HFFc6 (cell line): ENCODE measurements around the gene TBC1D5. TPM values are rescaled to one million over a fixed set of nuclear protein-coding genes. Genes with fewer than 3 reads are reported as not detected.

Experiments
- DNase-seq: peaks from one replicate; pipeline ENCODE4 v3.0.0-alpha.2; 2018
- H3K27ac Mint-ChIP-seq: 2 replicates; pipeline ENCODE4 v1.8.0; 2020; ENCODE audit warnings: mild to moderate bottlenecking, mixed read lengths
- H3K27me3 Mint-ChIP-seq: 2 replicates; pipeline ENCODE4 v1.8.0; 2021; ENCODE audit warnings: mild to moderate bottlenecking, moderate library complexity, mixed read lengths; ENCODE audit not compliant: insufficient read depth
- H3K36me3 Mint-ChIP-seq: 2 replicates; pipeline ENCODE4 v1.8.0; 2021; ENCODE audit warnings: low read depth, mixed read lengths
- H3K4me1 Mint-ChIP-seq: 2 replicates; pipeline ENCODE4 v1.8.0; 2020; ENCODE audit warnings: low read depth, mixed read lengths
- H3K4me3 Mint-ChIP-seq: 2 replicates; pipeline ENCODE4 v1.8.0; 2020; ENCODE audit warnings: mild to moderate bottlenecking, moderate library complexity, mixed read lengths
- H3K9me3 Mint-ChIP-seq: 2 replicates; pipeline ENCODE4 v1.8.0; 2020; ENCODE audit warnings: mild to moderate bottlenecking, mixed read lengths
- total RNA-seq, 6 experiments: library from RNA; stranded (reverse); fragmentation: NEBNext Ultra II Directional; extraction: Animal tissue kit (Norgen Biotek cat#: 25700); gene quantifications; 2 replicates in 1 of 6; 3 replicates in 5 of 6; pipeline ENCODE4 v1.2.3, GENCODE V29; 2021
- TF ChIP-seq, protein P1 (sequence below): fragments of 200-600 bp; sonication (generic); IDR thresholded peaks from 2 replicates; pipeline ENCODE4 v1.5.0; 2021; ENCODE audit warnings: antibody characterized with exemption, mild to moderate bottlenecking

Gene TBC1D5
- total RNA-seq, 6 experiments from 2014 or later = 37.2 to 46.0 (median 40.1) TPM

DNA sequence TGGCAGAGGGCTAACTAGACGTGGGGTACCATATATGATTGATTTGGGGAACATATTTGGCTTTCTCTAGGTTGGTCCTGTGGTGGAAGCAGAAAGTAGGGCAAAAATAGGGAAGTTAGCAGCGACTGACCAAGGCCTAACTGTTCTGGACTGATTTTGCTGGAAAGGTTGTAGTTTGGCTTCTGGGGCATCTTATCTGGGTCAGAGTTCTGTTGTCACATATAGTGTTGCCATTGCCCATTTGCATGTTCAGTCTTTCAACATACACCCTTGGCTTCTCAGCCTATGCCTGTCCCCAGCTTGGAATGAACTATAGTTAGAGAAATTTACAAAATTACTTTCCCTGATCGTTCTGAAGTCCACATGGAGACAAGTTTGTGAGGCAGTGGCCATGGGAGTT is 426.5 kb downstream of the TBC1D5 start:
- DNase-seq = no peak
- Mint-ChIP-seq H3K27me3 (no peaks in the 10 kb centered on the region; the same call in 1 of the 2 replicates), H3K4me1 (no peaks in the 10 kb centered on the region), H3K9me3 (no peaks in the 10 kb centered on the region), H3K4me3 (no peak overlapping the region), H3K27ac (no peak overlapping the region), H3K36me3 (no peaks in the 10 kb centered on the region)
- TF ChIP-seq, protein P1, sequence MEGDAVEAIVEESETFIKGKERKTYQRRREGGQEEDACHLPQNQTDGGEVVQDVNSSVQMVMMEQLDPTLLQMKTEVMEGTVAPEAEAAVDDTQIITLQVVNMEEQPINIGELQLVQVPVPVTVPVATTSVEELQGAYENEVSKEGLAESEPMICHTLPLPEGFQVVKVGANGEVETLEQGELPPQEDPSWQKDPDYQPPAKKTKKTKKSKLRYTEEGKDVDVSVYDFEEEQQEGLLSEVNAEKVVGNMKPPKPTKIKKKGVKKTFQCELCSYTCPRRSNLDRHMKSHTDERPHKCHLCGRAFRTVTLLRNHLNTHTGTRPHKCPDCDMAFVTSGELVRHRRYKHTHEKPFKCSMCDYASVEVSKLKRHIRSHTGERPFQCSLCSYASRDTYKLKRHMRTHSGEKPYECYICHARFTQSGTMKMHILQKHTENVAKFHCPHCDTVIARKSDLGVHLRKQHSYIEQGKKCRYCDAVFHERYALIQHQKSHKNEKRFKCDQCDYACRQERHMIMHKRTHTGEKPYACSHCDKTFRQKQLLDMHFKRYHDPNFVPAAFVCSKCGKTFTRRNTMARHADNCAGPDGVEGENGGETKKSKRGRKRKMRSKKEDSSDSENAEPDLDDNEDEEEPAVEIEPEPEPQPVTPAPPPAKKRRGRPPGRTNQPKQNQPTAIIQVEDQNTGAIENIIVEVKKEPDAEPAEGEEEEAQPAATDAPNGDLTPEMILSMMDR = no peak

DNA sequence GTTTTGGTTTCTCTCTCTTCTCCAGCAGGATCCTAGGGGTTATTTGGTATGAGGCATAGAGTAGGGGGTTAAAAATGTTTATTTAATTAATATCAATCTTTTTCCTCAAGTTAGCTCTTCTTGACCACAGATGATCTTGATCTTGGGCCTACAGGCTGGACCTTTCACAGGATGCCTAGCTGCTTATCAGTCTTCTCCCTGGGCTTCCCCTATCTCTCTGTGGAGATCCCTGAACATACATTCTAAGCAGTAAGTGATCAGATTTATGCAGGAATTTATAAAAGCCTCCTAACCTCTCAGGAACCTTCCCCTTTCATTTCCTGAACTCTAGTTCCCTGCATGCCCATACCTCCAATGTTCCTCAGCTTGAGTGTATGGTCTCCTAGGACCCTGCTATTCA is 428.3 kb downstream of the TBC1D5 start:
- DNase-seq = no peak
- Mint-ChIP-seq H3K9me3 (no peaks in the 10 kb centered on the region), H3K27ac (no peak overlapping the region), H3K4me3 (no peak overlapping the region), H3K4me1 (no peaks in the 10 kb centered on the region), H3K36me3 (no peaks in the 10 kb centered on the region), H3K27me3 (no peaks in the 10 kb centered on the region; the same call in 1 of the 2 replicates)
- TF ChIP-seq, protein P1 = no peak

DNA sequence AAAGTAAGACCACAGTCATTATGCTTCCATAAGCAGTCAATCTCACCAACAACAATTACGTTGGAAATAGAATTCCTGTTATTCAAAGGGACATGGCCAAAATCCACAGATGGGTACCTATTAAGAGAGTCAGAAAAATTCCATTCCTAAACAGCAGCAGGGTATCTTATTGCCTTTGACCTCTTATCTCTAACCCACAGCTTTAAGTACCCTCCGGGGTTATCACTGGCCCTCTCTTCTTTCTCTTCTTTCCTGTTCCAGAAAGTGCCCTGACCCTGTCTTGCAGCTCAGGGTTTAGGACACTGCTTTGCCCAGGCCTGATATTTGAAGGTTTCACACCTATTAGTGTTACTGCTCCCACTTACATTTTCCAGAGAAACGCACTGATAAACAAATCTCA is 428.7 kb downstream of the TBC1D5 start:
- no peak overlapping the region for H3K4me3 Mint-ChIP-seq
- H3K4me1 Mint-ChIP-seq = no peaks in the 10 kb centered on the region
- H3K27me3 Mint-ChIP-seq = no peaks in the 10 kb centered on the region; the same call in 1 of the 2 replicates
- H3K27ac Mint-ChIP-seq = no peak overlapping the region
- no peak for DNase-seq
- no peaks in the 10 kb centered on the region for H3K9me3 Mint-ChIP-seq
- no peaks in the 10 kb centered on the region for H3K36me3 Mint-ChIP-seq
- TF ChIP-seq, protein P1 = no peak

DNA sequence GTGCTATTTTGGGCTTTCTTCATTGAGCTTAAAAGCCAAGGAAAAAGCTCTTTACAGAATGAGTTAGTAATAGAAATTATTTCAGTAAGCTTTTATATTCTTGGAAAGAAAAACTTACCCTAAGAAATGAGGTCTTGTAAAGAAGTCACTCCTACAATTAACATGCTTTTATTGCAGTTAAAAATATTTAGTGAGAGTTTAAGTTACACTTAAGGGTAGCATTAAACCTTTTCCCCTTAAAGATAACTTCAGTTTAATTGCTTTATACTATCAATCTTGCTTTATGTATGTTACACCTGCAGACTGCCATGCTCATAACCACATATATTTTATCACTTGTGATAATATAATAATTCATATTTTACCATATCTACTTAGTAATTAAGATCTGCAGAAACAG is 431.4 kb downstream of the TBC1D5 start:
- H3K36me3 Mint-ChIP-seq = no peaks in the 10 kb centered on the region
- TF ChIP-seq, protein P1 = no peak
- no peaks in the 10 kb centered on the region for H3K9me3 Mint-ChIP-seq
- H3K27ac Mint-ChIP-seq = no peak overlapping the region
- H3K27me3 Mint-ChIP-seq = no peaks in the 10 kb centered on the region; the same call in 1 of the 2 replicates
- H3K4me1 Mint-ChIP-seq = no peaks in the 10 kb centered on the region
- no peak for DNase-seq
- H3K4me3 Mint-ChIP-seq = no peak overlapping the region

DNA sequence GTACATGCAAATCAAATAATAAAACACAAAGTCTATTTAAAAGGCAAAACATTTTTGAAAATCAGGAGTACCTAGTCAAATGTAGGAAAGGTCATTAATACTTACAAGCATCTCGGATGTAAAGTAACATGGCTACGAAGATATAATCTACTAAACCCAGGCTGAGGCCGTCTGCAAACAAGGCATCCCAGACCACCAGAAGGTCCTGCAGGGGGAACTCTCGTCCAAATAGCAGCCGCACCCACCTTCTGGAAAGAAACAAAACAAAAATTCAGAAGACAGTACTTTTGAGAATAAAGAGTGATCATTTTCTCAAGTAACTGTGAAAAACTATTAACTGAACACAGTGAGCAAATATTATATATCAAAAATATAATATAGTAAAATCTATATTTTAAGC is 434.5 kb downstream of the TBC1D5 start:
- Mint-ChIP-seq H3K4me3 (no peak overlapping the region), H3K9me3 (no peaks in the 10 kb centered on the region), H3K36me3 (no peaks in the 10 kb centered on the region), H3K4me1 (no peaks in the 10 kb centered on the region), H3K27ac (no peak overlapping the region), H3K27me3 (no peaks in the 10 kb centered on the region)
- TF ChIP-seq, protein P1 = no peak
- DNase-seq = no peak

DNA sequence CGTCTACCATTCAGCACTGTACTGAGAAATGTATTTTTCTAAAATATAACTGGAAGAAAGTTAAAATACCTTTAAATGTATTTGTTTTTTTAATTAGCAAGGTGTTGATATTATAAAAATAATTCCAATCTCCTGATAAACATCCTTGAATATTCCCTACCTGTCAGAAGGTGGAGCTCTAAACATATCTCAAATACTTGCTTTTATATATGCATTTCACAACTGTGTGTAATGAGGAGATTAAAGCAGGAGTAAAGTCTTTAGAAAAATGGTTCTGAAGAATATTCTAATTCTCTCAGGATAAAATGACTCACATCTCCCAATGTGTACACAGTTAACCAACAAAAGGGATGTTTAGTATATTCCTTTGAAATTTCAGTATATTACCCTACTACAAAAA is 434.9 kb downstream of the TBC1D5 start:
- Mint-ChIP-seq H3K27ac (no peak overlapping the region), H3K36me3 (no peaks in the 10 kb centered on the region), H3K9me3 (no peaks in the 10 kb centered on the region), H3K4me1 (no peaks in the 10 kb centered on the region), H3K4me3 (no peak overlapping the region), H3K27me3 (no peaks in the 10 kb centered on the region)
- TF ChIP-seq, protein P1 = no peak
- DNase-seq = no peak
